HG03460 (cell line): ENCODE measurements around the gene PLA2G6.
A peak's percentile ranks its signal among the peaks of the same experiment; 100 is the strongest.

Experiments
- ATAC-seq: cut with Tn5 transposase; IDR thresholded peaks from one replicate; pipeline ENCODE4 v1.9.1; 2021; ENCODE audit not compliant: unreplicated experiment

Gene PLA2G6

GRCh38 chr22:38214302-38215056, 32.8 kb upstream of the PLA2G6 start:
- no peak for ATAC-seq

DNA sequence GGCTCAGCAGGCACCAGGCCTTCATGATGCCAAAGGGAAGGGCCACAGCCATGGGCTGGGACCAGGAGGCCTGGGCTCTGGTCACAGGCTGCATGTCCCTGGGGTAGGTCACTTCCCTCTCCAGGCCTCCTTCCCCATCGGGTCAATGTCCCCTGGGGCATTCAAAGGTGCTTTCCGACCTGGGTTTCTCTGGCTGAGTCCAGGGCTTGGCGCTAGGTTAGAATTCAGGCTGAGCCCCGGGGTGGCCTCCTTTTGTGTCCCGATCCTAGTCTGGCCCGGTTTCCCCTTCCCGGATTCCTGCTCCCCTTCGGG, 32.3 kb upstream of the PLA2G6 start:
- ATAC-seq, result no peak

GRCh38 chr22:38213319-38213989, 31.8 kb upstream of the PLA2G6 start:
- no peak for ATAC-seq

GRCh38 chr22:38212442-38212841, 30.8 kb upstream of the PLA2G6 start:
- ATAC-seq, result no peak

GRCh38 chr22:38211556-38211955, 29.9 kb upstream of the PLA2G6 start:
- ATAC-seq, result no peak

GRCh38 chr22:38208551-38208968, 26.9 kb upstream of the PLA2G6 start:
- no peak for ATAC-seq

DNA sequence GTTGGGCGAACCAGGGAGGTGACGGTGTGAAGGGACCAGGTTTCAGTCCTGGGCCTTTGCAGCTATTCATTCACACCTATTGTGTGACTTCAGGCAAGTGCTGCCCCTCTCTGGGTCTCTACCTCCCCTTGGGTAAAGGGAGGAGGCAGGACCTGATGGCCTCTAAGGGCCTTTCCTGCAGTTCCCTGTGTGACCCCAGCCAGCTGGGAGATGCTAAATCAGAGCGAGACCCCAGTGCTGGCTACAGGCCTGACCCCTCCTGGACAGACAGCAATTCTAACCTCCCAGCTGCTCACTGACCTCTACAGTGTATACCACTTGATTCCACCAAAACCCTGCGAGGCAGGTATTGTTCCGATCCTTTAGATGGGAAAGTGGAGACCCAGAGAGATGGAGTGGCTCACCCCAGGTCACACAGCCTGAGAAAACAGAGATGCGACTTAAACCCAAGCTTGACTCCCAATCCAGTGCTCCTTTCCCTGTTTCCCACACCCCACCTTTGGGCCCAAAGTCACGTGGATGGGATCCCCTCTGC, 26.3 kb upstream of the PLA2G6 start:
- no peak for ATAC-seq

DNA sequence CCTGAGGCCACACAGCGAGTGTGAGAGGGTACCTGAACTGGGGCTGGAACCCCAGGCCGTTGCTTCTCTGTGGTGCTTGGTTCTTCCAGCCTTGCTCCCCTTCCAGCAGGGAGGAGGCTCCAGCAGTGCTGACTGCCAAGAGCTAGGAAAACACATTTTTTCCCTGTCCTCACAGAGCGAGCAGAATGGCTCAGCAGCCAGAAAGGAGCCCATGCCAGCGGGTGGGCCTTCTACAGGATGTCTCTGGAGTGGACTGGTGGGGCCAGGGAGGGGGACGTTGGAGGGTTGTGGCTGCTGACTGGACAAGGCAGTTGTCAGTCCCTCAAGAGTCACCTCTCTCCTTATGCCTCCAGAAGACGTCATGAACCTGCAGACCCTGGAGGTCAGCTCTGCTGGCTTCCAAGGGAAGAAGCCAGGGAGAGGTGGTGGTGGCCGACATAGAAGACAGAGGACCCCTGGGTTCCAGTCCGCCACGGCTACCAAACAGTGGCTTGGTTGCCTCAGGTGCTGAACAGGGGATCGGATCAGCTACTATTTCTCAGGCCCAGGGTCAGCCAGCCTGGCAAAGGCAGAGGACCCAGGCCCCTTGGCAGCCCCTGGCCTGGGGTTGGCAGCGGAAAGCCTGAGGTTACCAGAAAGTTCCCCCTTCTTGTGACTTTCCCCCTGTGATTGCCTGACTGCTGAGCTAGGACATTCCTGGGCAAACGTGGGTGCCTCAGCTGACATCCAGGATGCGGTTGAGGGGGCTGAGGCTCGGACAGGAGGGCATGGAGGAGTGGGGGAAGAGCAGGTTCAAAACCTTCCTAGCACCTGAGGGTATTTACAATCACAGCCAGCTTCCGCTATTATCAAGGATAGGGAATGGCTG, 23.9 kb upstream of the PLA2G6 start:
- no peak for ATAC-seq

DNA sequence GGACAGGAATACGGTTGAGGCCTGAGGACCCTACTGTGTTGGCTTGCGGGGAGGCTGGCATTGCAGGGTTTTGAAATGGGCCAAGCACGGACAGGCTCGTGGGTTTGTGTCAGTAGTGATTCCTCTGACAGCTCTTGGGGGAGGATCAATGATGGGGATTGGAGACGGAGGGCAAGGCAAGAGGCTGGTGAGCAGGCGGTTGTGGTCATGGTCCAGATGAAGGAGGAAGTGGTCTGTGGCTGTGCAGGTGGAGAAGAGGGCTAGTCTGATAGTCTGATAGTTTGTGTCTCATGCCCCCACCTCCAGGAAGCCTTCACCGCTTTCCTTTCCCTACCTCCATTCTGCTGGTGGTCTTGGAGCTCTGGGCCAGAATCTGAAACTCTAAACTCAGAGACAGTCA, 23.2 kb upstream of the PLA2G6 start:
- ATAC-seq, result no peak

DNA sequence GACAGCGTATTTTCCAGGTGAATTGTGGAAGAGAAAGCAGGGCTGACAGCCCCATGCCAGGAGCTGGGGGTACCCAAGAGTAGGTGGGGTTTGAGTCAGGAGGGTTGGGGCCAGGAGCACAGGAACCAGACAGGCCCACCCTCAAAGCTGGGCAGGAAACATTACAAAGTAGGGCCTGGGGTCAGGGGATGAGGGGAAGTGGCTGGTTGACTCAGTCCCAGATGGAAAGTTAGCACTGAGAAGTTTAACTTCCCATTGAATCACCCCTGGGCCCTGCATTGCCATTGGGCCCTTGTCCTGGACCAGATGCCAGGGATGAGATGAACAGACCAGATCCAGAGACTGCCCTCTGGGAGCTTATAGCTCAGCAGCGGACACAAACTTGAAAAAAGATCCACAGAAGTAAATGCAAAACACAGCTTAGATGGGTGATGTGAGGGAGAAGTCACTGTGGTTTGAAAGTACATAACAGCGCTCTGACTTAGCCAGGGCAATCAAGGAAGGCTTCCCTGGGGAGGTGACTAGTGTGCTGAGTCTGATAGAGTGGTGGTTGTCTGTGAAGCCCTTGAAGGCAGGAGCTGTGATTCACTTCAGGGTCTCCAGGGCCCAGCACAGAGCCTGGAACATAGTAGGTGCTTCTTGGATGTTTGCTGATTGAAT, 22.4 kb upstream of the PLA2G6 start:
- no peak for ATAC-seq

GRCh38 chr22:38203090-38203810, 21.6 kb upstream of the PLA2G6 start:
- ATAC-seq, result no peak

DNA sequence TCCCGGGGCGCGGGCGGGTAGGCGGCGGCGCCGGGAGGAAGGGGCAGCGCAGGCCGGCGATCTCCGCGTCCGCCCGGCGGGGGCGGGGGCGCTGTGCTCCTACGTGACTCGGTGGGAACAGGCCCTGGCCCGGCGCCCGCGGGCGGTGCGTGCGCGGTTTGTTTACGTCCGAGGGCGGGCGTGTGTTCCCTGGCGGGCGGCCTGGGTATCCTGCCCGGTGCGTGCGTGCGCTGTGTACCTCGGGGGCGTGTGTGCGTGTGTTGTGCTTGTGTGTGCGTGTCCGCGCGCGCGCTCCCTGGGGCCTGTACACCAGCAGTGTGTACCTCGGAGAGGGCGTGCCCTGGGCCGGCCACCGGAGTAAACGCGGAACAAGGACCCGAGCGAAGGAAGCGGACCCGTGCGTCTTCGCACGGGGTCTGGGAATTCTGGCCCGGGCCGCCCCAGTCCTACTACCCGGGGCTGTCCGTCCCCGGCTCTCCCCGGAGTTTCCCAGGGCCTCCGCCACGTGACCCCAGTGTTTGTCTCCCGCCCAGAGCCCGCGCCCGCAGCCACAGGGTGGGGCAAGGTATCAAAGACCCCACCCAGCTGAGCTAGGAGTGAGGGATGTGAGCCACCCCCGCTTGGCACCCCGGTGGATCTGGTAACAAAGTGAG, 20.9 kb upstream of the PLA2G6 start:
- peak; percentile 16 for ATAC-seq

- peak; percentile 42 for ATAC-seq
Observed at GRCh38 chr22:38201711-38202436, 20.2 kb upstream of the PLA2G6 start, which contains the start of gene MAFF. TSS of gene MAFF (plus strand) at chr22:38201994. CDS start at chr22:38213854, 11,860 bp downstream.

DNA sequence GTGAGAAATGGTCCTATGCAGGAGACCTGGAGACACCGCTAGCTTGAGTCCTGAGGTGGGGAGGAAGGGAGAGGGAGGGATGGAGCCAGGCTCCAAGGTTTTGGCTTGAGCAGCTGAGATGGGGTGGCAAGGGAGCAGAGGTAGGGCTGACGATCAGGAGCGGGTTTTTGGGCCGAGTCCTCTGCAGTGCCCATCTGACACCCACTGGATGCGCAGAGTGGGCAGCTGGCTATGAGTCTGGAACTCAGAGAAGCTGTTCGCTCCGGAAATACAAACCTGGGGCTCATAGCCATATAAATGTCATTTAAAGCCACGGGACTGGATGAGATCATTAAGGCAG, 19.7 kb upstream of the PLA2G6 start:
- no peak for ATAC-seq

DNA sequence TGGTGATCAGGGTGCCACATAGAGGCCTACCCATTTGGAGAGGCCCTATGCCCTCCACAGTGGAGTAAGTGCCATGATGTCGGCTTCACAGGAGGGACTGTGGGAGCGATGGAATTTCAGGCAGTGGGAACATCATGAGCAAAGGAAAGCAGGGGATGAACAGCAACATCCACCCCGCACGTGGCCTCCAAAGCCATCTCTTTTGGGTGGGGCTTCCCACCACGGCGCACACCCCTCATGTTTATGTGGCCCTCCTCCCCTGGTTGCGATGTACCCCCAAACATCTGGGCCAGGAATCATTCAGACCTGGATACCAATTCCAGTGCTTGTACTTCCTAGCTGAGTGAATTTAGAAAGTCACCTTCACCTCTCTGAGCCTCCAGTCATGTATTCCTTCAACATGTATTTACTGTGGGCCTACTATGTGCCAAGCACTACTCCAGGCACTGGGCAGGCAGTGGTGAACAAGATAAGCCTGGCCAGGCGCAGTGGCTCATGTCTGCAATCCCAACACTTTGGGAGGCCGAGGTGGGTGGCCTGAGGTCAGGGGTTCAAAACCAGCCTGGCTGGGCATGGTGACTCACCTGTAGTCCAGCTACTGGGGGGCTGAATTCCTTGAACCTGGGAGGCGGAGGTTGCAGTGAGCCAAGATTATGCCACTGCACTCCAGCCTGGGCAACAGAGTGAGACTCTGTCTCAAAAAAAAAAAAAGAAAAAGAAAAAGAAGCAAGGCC, 18.4 kb upstream of the PLA2G6 start:
- no peak for ATAC-seq

GRCh38 chr22:38196791-38197419, 15.3 kb upstream of the PLA2G6 start:
- ATAC-seq, result no peak

DNA sequence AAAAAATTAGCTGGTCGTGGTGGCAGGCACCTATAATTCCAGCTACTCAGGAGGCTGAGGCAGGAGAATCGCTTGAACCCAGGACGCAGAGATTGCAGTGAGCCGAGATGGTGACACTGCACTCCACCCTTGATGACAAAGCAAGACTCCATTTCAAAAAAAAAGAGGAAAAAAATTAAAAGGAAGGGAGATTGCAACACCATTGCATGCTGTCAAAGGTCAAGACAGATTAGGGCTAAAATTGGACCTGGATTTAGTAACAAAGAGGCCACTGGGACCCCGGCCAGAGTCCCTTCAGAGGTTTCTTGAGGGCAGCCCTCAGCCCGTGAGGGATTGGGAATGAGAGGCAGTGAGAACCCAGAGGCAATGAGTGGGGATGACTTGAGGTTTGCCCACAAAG, 11.9 kb upstream of the PLA2G6 start:
- no peak for ATAC-seq

DNA sequence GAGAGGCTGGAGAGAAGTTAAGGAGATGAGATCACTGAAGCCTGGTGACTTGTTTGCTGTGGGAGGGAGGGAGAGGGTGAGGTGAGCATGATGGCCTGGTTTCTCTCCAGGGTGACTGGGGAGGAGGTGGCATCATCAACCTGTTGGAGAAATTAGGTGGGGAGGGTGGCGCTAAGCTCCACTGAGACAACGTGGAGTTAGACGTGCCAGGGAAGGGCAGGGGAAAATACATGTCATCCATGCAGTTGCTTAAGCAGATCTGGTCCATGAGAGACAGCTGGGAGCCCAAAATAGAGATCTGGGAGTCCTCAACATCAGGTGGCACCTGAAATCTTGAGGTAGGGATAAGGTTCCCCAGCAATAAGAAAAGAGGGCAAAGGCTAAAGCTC, 10.8 kb upstream of the PLA2G6 start:
- ATAC-seq, result no peak
